Measurements from ENCODE around the gene LRRC3C.
"Not testable (repeated sequence)": the region's sequence is repeated elsewhere in the genome, so short reads cannot be mapped to it uniquely, and the experiment has no call there.

The LRRC3C gene

DNA sequence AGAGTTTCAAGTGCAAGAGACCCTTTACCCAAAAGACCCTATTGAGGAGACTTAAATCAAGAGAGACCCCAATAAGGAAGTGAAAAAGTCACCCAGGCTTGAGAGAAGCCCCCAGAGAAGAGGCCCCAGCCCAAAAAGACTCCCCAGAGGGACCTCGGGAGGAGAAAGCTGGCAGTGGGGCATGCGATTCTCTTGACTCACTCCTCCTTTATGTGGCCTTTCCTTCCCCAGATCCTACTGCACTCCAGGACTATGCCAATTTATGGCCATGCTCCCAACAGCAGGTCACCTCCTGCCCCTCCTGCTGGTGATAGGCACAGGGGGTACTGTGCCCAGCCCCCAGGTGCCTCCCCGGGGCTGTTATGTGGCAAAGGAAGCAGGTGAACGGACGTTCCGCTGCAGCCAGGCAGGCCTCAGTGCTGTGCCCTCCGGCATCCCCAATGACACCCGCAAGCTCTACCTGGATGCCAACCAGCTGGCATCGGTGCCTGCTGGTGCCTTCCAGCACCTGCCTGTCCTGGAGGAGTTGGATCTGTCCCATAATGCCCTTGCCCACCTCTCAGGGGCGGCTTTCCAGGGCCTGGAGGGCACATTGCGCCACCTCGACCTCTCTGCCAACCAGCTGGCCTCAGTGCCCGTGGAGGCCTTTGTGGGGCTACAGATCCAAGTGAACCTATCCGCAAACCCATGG lies 16.3 kb downstream of the LRRC3C start:
- Histone ChIP-seq H3K9me2 (replicated peaks; ENCODE audit: low read depth, low read length) (no peaks in the 10 kb centered on the region), H3K9ac (ENCODE audit: low read depth, low read length, poor library complexity, severe bottlenecking) (no peak overlapping the region), H4K20me1 (ENCODE audit: insufficient read depth, low read length, poor library complexity, severe bottlenecking) (no peaks in the 10 kb centered on the region), H3K79me2 (ENCODE audit: insufficient read depth, low read length) (no peaks in the 10 kb centered on the region), H3F3A (ENCODE audit: low read depth) (no peaks in the 10 kb centered on the region), H2AFZ (ENCODE audit: low read length) (no peak overlapping the region), H3K4me1 (ENCODE audit: insufficient read depth, low read length, poor library complexity, severe bottlenecking) (peaks cover 23% of the 10 kb centered on the region), H3K4me3 (ENCODE audit: low read length, poor library complexity, severe bottlenecking) (no peak overlapping the region), H3K9me3 (ENCODE audit: insufficient read depth, low read depth, low read length) (no peaks in the 10 kb centered on the region), H3K36me3 (ENCODE audit: insufficient read depth, low read length) (no peaks in the 10 kb centered on the region), H3K4me2 (ENCODE audit: low read depth, low read length, poor library complexity, severe bottlenecking) (no peak overlapping the region), H3K27me3 (ENCODE audit: insufficient read depth, low read length, poor library complexity, severe bottlenecking) (no peaks in the 10 kb centered on the region)
- TF ChIP-seq EZH2phosphoT487 (IDR thresholded peaks at IDR 0.05; ENCODE audit: borderline replicate concordance): no peak
- TF ChIP-seq, protein P1, sequence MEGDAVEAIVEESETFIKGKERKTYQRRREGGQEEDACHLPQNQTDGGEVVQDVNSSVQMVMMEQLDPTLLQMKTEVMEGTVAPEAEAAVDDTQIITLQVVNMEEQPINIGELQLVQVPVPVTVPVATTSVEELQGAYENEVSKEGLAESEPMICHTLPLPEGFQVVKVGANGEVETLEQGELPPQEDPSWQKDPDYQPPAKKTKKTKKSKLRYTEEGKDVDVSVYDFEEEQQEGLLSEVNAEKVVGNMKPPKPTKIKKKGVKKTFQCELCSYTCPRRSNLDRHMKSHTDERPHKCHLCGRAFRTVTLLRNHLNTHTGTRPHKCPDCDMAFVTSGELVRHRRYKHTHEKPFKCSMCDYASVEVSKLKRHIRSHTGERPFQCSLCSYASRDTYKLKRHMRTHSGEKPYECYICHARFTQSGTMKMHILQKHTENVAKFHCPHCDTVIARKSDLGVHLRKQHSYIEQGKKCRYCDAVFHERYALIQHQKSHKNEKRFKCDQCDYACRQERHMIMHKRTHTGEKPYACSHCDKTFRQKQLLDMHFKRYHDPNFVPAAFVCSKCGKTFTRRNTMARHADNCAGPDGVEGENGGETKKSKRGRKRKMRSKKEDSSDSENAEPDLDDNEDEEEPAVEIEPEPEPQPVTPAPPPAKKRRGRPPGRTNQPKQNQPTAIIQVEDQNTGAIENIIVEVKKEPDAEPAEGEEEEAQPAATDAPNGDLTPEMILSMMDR (conservative IDR thresholded peaks at IDR 0.05; ENCODE audit: low read length): no peak

DNA sequence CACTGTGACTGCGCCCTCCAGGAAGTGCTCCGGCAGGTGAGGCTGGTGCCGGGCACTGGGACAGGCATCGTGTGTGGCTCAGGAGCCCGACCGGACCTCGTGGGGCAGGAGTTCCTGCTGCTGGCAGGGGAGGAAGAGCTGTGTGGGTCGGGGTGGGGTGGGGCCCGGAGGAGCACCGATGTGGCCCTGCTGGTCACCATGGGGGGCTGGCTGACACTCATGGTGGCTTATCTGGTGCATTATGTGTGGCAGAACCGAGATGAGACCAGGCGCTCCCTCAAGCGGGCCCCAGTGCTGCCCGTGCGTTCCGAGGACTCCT lies 16.8 kb downstream of the LRRC3C start:
- Histone ChIP-seq H4K20me1 (ENCODE audit: insufficient read depth, low read length, poor library complexity, severe bottlenecking) (no peaks in the 10 kb centered on the region), H3K4me3 (ENCODE audit: low read length, poor library complexity, severe bottlenecking) (no peak overlapping the region), H3K9me3 (ENCODE audit: insufficient read depth, low read depth, low read length) (no peaks in the 10 kb centered on the region), H3K27me3 (ENCODE audit: insufficient read depth, low read length, poor library complexity, severe bottlenecking) (no peaks in the 10 kb centered on the region), H3K36me3 (ENCODE audit: insufficient read depth, low read length) (no peaks in the 10 kb centered on the region), H3K79me2 (ENCODE audit: insufficient read depth, low read length) (no peaks in the 10 kb centered on the region), H2AFZ (ENCODE audit: low read length) (no peak overlapping the region), H3K4me1 (ENCODE audit: insufficient read depth, low read length, poor library complexity, severe bottlenecking) (peaks cover 23% of the 10 kb centered on the region), H3F3A (ENCODE audit: low read depth) (no peaks in the 10 kb centered on the region), H3K4me2 (ENCODE audit: low read depth, low read length, poor library complexity, severe bottlenecking) (no peak overlapping the region), H3K9me2 (replicated peaks; ENCODE audit: low read depth, low read length) (no peaks in the 10 kb centered on the region), H3K9ac (ENCODE audit: low read depth, low read length, poor library complexity, severe bottlenecking) (no peak overlapping the region)
- TF ChIP-seq, protein P1 (conservative IDR thresholded peaks at IDR 0.05; ENCODE audit: low read length): no peak
- no peak for TF ChIP-seq EZH2phosphoT487 (IDR thresholded peaks at IDR 0.05; ENCODE audit: borderline replicate concordance)

DNA sequence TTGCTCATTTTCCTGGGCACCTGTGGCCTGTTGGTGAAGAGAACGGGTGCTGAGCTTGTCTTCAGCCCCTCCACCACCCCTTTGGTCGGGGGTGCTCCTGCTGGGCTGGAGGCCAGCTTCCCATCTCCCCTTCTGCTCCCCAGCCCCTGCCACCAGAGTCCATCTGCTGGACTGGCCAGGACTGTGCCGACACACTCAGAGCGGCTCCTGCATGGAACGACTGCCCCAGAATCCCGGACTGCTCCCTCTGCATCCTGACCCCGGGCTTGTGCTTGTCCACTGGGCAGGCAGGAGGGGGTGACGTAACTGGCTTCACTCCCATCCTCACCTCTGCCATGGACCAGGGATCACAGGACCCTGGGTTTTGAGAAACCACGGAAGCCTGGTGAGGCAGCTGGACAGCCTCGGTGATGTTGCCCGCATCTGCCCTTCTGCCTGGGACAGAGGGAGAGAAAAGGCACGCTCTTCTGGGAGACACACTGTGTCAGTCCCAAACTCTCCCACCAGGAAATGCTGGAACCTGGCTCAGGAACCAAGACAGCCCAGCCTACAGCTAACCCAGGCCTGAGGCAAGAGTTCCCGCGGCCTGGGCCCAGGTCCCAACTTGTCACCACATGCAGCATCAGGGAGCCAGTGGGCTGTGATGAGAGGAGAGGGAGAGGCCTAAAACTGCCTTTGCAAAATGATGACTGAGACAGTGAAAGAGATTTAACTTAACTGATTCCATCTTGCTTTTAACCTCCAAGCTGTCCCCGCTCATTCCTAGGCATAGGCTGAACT lies 19.2 kb downstream of the LRRC3C start:
- no peaks in the 10 kb centered on the region for H3K9me2 ChIP-seq (replicated peaks; ENCODE audit: low read depth, low read length)
- no peak overlapping the region for H2AFZ ChIP-seq (ENCODE audit: low read length)
- H3K79me2 ChIP-seq (ENCODE audit: insufficient read depth, low read length): no peaks in the 10 kb centered on the region
- no peaks in the 10 kb centered on the region for H3K9me3 ChIP-seq (ENCODE audit: insufficient read depth, low read depth, low read length)
- H3K27me3 ChIP-seq (ENCODE audit: insufficient read depth, low read length, poor library complexity, severe bottlenecking): no peaks in the 10 kb centered on the region
- H3K4me3 ChIP-seq (ENCODE audit: low read length, poor library complexity, severe bottlenecking): no peak overlapping the region
- H3K4me2 ChIP-seq (ENCODE audit: low read depth, low read length, poor library complexity, severe bottlenecking): no peak overlapping the region
- H3K9ac ChIP-seq (ENCODE audit: low read depth, low read length, poor library complexity, severe bottlenecking): no peak overlapping the region
- H3F3A ChIP-seq (ENCODE audit: low read depth): no peaks in the 10 kb centered on the region
- no peaks in the 10 kb centered on the region for H4K20me1 ChIP-seq (ENCODE audit: insufficient read depth, low read length, poor library complexity, severe bottlenecking)
- peaks cover 16% of the 10 kb centered on the region for H3K4me1 ChIP-seq (ENCODE audit: insufficient read depth, low read length, poor library complexity, severe bottlenecking)
- no peaks in the 10 kb centered on the region for H3K36me3 ChIP-seq (ENCODE audit: insufficient read depth, low read length)
- no peak for TF ChIP-seq EZH2phosphoT487 (IDR thresholded peaks at IDR 0.05; ENCODE audit: borderline replicate concordance)
- TF ChIP-seq, protein P1 (conservative IDR thresholded peaks at IDR 0.05; ENCODE audit: low read length): no peak

DNA sequence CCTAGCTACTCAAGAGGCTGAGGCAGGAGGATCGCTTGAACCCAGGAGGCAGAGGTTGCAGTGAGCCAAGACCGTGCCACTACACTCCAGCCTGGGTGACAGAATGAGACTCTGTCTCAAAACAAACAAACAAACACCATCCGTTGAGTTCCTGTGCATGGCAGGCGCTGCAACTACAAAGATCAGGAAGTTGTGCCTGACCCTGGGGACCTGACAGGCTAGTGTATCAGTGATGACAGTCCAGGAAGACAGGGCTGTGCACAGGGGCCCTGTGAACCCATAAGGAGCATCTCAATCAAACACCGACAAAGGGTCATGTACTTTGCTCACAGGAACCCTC lies 20.9 kb downstream of the LRRC3C start:
- Histone ChIP-seq H3K4me2 (ENCODE audit: low read depth, low read length, poor library complexity, severe bottlenecking) (peak overlapping the region; percentile 25), H2AFZ (ENCODE audit: low read length) (peak overlapping the region; percentile 59), H3K4me1 (ENCODE audit: insufficient read depth, low read length, poor library complexity, severe bottlenecking) (peaks cover 16% of the 10 kb centered on the region)
- not testable (repeated sequence) for H3K4me3 ChIP-seq (ENCODE audit: low read length, poor library complexity, severe bottlenecking); H3K79me2 ChIP-seq (ENCODE audit: insufficient read depth, low read length); H4K20me1 ChIP-seq (ENCODE audit: insufficient read depth, low read length, poor library complexity, severe bottlenecking); H3K36me3 ChIP-seq (ENCODE audit: insufficient read depth, low read length); H3K9ac ChIP-seq (ENCODE audit: low read depth, low read length, poor library complexity, severe bottlenecking); H3K9me2 ChIP-seq (replicated peaks; ENCODE audit: low read depth, low read length); H3F3A ChIP-seq (ENCODE audit: low read depth); H3K9me3 ChIP-seq (ENCODE audit: insufficient read depth, low read depth, low read length); H3K27me3 ChIP-seq (ENCODE audit: insufficient read depth, low read length, poor library complexity, severe bottlenecking)

All from Loucy (cell line).